ENCODE results near the gene CEP120. TPM values are rescaled to one million over a fixed set of nuclear protein-coding genes. Genes with fewer than 3 reads are reported as not detected.
A peak's percentile ranks its signal among the peaks of the same experiment; 100 is the strongest.

Gene CEP120
- total RNA-seq, 6 experiments from 2014 or later = 5.7 to 12.7 (median 7.1) TPM

GRCh38 chr5:123429993-123430392, 6.8 kb upstream of the CEP120 start:
- H3K4me3 ChIP-seq = no peak overlapping the region
- no peak for DNase-seq
- no peak for TF ChIP-seq POLR2A (IDR thresholded peaks at IDR 0.05)
- TF ChIP-seq, protein P1, sequence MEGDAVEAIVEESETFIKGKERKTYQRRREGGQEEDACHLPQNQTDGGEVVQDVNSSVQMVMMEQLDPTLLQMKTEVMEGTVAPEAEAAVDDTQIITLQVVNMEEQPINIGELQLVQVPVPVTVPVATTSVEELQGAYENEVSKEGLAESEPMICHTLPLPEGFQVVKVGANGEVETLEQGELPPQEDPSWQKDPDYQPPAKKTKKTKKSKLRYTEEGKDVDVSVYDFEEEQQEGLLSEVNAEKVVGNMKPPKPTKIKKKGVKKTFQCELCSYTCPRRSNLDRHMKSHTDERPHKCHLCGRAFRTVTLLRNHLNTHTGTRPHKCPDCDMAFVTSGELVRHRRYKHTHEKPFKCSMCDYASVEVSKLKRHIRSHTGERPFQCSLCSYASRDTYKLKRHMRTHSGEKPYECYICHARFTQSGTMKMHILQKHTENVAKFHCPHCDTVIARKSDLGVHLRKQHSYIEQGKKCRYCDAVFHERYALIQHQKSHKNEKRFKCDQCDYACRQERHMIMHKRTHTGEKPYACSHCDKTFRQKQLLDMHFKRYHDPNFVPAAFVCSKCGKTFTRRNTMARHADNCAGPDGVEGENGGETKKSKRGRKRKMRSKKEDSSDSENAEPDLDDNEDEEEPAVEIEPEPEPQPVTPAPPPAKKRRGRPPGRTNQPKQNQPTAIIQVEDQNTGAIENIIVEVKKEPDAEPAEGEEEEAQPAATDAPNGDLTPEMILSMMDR (IDR thresholded peaks at IDR 0.05) = no peak
- H3K27ac ChIP-seq = peak overlapping the region in 2 of 3 donors; percentile 43 to 81
- H3K9me3 ChIP-seq = no peaks in the 10 kb centered on the region
- intact Hi-C loops (cut with DNase I) = no loop called here
- peaks cover 0 to 21% (median 9%) of the 10 kb centered on the region in 4 donors for H3K4me1 ChIP-seq
- peak; percentile 11 to 73 (median 48) for ATAC-seq
- WGBS (ENCODE audit: insufficient coverage, low coverage, low lambda C conversion rate, missing lambda C conversion rate) = 42% methylated on average over 2 of the region's 2 CpGs
- no peaks in the 10 kb centered on the region for H3K27me3 ChIP-seq
- H3K36me3 ChIP-seq = no peaks in the 10 kb centered on the region

DNA sequence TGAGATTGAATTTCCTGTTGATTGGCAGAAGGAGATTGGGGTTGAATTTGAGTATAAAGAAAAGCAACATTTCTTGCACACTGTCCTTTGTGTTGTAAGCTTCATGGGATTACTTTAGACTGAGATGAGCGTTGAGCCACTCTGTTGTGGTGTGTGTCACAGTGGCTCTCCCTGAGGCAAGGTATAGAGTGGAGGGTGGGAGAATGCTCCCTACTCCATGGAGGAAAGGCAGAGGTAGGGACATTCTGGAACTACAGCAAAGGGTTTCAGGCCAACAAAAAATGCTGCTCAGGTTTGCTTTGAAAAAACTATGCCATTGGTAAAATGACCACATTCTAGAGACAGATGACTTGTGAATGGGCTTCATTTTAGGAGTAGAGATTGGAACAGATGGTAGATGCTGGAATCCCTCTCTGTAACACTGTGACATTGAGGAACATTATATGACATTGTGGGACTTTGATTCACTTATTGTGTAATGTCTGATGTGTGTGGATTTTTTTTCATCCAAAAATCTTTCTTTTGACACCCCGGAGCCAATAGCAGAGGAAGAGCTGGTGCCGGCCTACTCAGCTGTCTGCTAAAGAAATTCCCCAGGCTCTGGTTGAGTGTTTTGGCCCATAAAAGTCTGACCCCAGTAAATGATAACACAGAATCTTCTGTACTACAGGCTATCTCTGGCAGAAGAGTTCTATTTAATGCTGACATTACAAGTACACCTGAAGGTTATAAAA, 6.2 kb upstream of the CEP120 start:
- Histone ChIP-seq H3K27ac (peak overlapping the region; percentile 1 to 81 (median 43)), H3K9me3 (no peaks in the 10 kb centered on the region), H3K4me1 (peaks cover 0 to 21% (median 9%) of the 10 kb centered on the region in 4 donors), H3K27me3 (no peaks in the 10 kb centered on the region), H3K36me3 (no peaks in the 10 kb centered on the region), H3K4me3 (no peak overlapping the region)
- TF ChIP-seq POLR2A (IDR thresholded peaks at IDR 0.05) = no peak
- TF ChIP-seq, protein P1 (IDR thresholded peaks at IDR 0.05) = no peak
- WGBS (ENCODE audit: insufficient coverage, low coverage, low lambda C conversion rate, missing lambda C conversion rate) = 17% methylated on average over 3 of the region's 3 CpGs
- ATAC-seq (peak; percentile 45 to 71 (median 66)), DNase-seq (peak in 1 of 3 donors; percentile 64)
- intact Hi-C loops (cut with DNase I) = no loop called here

DNA sequence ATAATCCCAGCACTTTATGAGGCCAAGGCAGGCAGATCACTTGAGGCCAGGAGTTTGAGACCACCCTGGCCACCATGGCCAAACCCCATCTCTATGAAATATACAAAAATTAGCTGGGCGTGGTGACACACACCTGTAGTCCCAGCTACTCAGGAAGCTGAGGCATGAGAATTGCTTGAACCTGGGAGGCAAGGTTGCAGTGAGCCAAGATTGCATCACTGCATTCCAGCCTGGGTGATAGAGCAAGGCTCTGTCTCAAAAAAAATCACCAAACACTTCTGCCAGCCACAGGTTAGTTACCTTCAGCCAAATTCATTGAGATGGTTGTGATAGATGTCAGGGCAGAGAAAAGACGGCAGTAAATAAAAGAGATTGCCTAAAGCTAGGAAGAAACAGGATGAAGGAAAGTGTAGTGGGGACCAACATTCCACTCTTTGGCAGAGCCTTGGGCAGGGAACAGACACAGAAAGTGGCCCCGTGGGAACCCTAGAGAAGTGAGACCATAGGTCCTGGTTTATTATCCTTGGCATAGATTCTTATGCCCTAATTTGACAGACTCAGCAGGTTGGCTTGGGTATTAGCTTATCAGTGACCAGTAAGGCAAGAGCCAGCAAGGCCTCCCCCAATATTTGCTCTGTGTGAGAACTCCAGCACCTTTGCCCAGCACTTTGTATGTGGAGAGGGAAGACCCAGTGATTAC, 5.5 kb upstream of the CEP120 start:
- intact Hi-C loops (cut with DNase I) = no loop called here
- Histone ChIP-seq H3K36me3 (no peaks in the 10 kb centered on the region), H3K4me3 (peak overlapping the region in 1 of 3 donors; percentile 8), H3K27ac (peak overlapping the region; percentile 1 to 81 (median 43)), H3K9me3 (no peaks in the 10 kb centered on the region), H3K4me1 (peaks cover 0 to 21% (median 9%) of the 10 kb centered on the region in 4 donors), H3K27me3 (no peaks in the 10 kb centered on the region)
- DNase-seq (peak; percentile 27 to 87 (median 71)), ATAC-seq (peak; percentile 87 to 94 (median 90))
- TF ChIP-seq POLR2A (IDR thresholded peaks at IDR 0.05) = no peak
- TF ChIP-seq, protein P1 (IDR thresholded peaks at IDR 0.05) = no peak
- 22% methylated on average over 3 of the region's 3 CpGs for WGBS (ENCODE audit: insufficient coverage, low coverage, low lambda C conversion rate, missing lambda C conversion rate)

GRCh38 chr5:123427281-123427680, 4.1 kb upstream of the CEP120 start:
- intact Hi-C loops (cut with DNase I) = no loop called here

More at GRCh38 chr5:123427281-123427680, 4.1 kb upstream of the CEP120 start:
- ATAC-seq (no peak), DNase-seq (no peak)
- no peaks in the 10 kb centered on the region for H3K9me3 ChIP-seq
- peaks cover 0 to 22% (median 9%) of the 10 kb centered on the region in 4 donors for H3K4me1 ChIP-seq
- 85% methylated on average over 2 of the region's 2 CpGs for WGBS (ENCODE audit: insufficient coverage, low coverage, low lambda C conversion rate, missing lambda C conversion rate)
- H3K36me3 ChIP-seq = no peaks in the 10 kb centered on the region
- H3K27me3 ChIP-seq = no peaks in the 10 kb centered on the region
- TF ChIP-seq, protein P1 (IDR thresholded peaks at IDR 0.05) = no peak
- no peak for TF ChIP-seq POLR2A (IDR thresholded peaks at IDR 0.05)
- H3K27ac ChIP-seq = no peak overlapping the region
- no peak overlapping the region for H3K4me3 ChIP-seq
